ENCODE results near the gene NIM1K.
"Not testable (repeated sequence)": the region's sequence is repeated elsewhere in the genome, so short reads cannot be mapped to it uniquely, and the experiment has no call there.

Gene NIM1K

GRCh38 chr5:43190755-43191603 is 1.0 kb upstream of the NIM1K start:
- FAIRE-seq = no peak

- no peak for FAIRE-seq
Observed at GRCh38 chr5:43192558-43193180, 644 bp downstream of the NIM1K start.

GRCh38 chr5:43193181-43193893 is 1.3 kb downstream of the NIM1K start:
- no peak for FAIRE-seq

DNA sequence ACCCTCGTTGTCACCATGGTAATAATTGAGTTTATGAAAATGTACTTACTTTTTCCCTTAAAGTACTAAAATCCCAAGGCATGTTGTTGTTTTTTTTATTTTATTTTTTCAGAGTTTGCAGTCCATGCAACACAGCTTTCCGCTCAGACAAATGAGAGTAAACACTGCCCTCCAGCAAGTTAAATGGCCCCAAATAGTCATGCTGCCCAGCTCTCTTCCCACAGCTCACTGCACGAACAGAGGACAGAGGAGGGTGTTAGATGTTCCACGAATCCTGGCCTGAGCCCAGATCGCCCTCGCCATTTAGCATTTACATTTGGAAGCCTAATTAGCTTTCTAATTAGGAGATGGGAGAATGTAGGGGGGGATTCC is 1.9 kb downstream of the NIM1K start:
- no peak for FAIRE-seq

- no peak for FAIRE-seq
Observed at GRCh38 chr5:43195670-43196265, 3.7 kb downstream of the NIM1K start.

DNA sequence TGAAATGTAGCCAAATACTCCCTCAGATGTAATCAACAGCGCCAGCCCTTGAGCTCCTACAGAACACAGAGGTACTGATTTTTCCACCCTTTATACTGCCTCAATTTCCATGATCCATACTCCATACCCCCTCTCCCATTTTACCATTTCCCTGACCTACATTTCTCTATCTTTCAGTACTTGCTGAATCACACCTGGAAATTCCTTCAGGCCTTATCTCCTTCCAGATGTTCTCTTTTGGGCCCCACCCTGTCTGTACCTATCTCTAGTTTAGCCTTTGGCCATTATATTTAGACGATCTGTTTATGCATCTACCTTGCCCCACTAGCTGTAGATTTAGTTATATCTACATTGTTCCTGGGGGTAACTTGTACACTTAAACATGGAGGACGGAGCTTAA is 5.5 kb downstream of the NIM1K start:
- no peak for FAIRE-seq

GRCh38 chr5:43201442-43201841 is 9.4 kb downstream of the NIM1K start:
- not testable (repeated sequence) for FAIRE-seq

- FAIRE-seq = no peak
Observed at GRCh38 chr5:43202380-43202779, 10.4 kb downstream of the NIM1K start.

GRCh38 chr5:43203373-43203772 is 11.3 kb downstream of the NIM1K start:
- no peak for FAIRE-seq

DNA sequence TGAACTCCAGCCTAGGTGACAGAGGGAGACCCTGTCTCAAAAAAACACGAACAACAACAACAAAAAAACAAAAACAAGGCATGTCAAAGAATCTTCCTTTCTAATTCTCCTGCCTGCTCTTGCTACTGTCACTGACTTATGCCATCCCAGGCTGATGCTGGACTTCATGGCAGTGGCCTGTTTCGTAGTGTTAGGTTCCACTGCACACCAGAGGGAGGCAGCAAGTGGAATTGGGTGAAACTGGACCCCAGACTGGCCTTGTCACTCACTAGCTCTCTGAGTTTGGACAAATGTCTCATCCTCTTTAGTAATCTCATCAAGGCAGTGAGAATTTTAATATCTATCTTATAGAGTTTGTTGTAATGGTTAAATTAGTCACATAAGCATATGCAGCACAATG is 12.9 kb downstream of the NIM1K start:
- no peak for FAIRE-seq

DNA sequence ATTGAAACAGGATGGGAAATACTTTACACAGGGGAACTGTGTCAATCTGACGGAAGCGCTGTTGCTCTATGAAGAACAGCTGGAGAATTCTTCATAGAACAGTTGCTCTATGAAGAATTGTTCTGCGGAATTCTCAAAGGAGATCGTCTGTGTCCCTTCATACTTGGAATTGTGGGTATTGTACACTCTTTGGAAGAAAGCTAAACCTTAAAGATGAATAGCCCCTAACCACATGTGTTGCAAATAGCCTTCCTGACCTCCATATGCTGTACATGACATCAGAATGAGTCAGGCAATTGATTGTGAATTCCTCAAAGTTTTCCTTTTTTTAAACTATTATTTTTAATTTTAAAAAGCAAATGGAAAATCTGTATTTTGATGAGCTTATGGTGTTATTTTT is 15.6 kb downstream of the NIM1K start:
- no peak for FAIRE-seq

DNA sequence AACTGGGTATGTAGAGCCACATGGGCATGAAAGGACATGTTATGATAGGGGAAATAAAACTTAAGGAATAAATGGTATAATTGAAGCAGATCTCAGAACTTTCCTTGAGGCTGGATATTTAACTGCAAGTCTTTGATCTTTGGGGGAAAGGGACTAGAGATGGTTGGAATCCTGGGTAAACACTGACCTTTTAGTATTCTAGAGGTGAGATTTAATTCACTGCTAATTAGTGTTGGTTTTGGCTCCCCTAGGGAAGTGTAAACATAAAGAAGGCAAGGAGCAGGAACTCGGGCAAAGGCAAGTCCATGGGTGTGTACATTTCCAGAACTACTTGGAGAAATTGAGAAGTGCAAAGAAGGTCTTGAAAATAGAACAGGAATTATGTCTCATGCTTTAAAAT is 16.6 kb downstream of the NIM1K start:
- no peak for FAIRE-seq

DNA sequence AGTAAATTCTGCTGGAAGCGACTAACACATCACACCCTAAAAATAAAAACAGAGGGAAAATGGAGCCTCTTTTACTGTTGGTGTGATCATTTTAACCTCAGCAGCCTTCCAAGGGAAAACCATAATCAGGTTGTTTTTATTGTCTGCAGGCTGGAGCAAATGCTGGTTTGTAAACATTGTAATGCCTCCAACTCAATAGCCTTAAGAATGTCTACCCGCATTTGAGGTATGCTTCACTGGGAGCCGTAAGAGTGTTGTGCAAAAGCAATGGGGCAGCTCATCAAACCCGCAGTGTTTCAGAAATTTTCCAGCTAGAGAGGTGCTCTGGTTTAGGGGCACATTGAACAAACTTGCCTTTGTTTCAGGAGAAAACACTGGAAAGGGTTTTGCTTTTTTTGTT is 17.0 kb downstream of the NIM1K start:
- no peak for FAIRE-seq

DNA sequence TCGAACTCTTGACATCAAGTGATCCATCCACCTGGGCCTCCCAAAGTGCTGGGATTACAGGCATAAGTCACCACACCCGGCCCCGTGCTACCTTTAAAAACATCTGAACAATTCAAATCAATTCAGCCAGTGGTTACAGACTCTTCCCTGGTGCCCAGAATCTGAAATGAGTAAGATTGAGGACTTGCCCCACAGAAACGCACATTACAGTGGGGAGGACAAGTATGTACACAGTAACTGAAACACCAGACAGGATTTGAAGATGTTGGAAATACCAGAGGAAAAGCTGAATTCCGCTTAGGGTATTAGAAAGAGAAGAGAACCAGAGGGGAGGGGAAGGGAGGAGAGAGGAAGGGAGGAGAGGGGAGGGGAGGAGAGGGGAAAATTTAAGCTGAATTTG is 17.8 kb downstream of the NIM1K start:
- no peak for FAIRE-seq

- FAIRE-seq = no peak
Observed at GRCh38 chr5:43210570-43210969, 18.5 kb downstream of the NIM1K start.

- FAIRE-seq = no peak
Observed at GRCh38 chr5:43213951-43214350, 21.9 kb downstream of the NIM1K start.

DNA sequence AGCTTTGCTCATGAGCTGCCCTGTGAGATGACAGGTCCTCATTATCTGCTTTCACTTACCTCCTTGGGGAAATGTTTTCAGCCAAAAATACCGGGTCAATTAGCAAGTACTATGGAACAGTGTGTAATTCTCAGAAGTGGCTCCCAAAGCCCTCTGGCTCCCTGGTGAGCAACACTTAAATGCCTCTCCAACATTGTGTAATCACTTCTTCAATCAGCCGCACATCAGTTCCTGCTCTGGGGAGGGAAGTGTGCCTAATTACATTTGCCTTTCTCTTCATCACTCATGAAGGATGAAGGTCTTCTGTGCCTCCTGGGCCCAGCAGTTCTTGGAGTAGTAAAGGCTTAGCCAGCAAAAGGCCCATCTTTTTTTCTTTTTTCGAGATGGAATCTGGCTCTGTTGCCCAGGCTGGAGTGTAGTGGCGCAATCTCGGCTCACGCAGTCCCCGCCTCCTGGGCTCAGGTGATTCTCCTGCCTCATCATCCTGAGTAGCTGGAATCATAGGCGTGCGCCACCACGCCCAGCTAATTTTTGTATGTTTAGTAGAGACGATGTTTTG is 23.1 kb downstream of the NIM1K start:
- no peak for FAIRE-seq

GRCh38 chr5:43216941-43217340 is 24.9 kb downstream of the NIM1K start:
- FAIRE-seq = no peak

GRCh38 chr5:43219120-43219519 is 27.1 kb downstream of the NIM1K start:
- FAIRE-seq = no peak

DNA sequence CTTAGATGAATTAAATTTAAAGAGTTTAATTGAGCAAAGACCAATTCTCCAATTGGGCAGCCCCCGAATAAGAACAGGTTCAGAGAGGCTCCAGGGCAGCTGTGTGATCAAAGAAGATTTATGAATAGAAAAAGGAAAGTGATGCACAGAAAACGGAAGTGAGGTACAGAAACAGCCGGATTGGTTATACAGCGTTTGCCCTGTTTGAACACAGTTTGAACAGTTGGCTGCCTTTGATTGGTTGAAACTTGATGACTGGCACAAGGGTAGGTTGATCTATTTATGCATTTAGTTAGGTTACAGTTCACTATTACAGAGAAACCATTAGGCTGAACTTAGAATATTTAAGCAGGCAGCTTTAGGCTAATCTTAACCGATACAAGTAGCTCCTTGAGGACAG is 29.5 kb downstream of the NIM1K start:
- no peak for FAIRE-seq

DNA sequence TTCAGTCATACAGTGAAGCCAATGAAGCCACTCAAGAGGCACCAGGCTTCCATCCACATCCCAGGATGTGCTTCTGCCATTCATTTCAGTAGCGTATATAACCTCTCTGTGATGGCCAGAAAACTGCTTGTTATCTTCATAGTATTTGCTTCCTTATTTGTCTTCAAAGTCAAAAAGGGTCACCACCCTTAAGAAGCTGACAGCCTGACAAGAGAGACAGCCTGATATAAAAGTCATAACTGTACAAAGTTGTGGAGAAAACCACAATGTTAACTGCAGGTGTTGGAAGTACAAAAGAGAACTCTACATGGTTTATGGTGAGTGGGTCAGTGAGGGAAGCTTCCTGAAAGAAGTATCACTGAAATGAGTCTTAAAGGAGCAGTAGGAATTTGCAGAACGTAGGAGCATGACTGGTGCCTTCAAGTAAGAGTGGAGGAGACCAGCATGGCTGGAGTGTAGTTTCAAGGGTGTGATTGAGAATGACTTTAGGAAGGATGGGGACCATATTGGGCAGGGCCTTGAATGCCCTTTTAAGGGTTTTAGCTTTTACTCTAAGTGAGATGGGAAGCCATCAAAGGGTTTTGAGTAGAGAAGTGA is 33.7 kb downstream of the NIM1K start:
- FAIRE-seq = no peak

GRCh38 chr5:43227655-43228054 is 35.6 kb downstream of the NIM1K start:
- FAIRE-seq = no peak

DNA sequence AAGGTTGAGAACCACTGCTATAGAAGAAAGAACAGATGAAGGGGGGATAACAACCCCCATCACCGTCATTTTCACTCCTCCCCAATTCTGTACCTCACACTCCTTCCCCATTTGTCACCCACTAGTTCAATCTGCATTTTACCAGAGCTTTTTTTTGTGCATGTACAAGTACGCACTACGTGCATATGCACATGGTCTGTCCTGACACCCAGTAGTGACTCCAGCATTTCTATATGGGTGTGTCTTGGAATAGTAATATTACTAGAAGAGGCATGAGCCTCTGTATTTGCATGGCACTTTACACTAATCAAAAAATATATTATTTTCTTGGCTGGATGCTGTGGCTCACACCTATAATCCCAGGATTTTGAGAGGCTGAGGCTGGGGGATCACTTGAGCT is 38.7 kb downstream of the NIM1K start:
- no peak for FAIRE-seq
